ENCODE measurements around the gene SART1.

The SART1 gene

GRCh38 chr11:65965986-65966762 lies 4.6 kb downstream of the SART1 start:
- DNase-seq (ENCODE audit: low read depth) = no peak
- TF ChIP-seq CTCF (conservative IDR thresholded peaks at IDR 0.05; ENCODE audit: low read depth, low read length) = no peak
- H3K4me3 ChIP-seq (ENCODE audit: low read depth, low read length) = no peak overlapping the region

- no peak for TF ChIP-seq CTCF (conservative IDR thresholded peaks at IDR 0.05; ENCODE audit: low read depth, low read length)
- DNase-seq (ENCODE audit: low read depth) = no peak
- no peak overlapping the region for H3K4me3 ChIP-seq (ENCODE audit: low read depth, low read length)
These were observed 5.9 kb downstream of the SART1 start for GRCh38 chr11:65967329-65967934.

GRCh38 chr11:65968600-65969482 lies 7.3 kb downstream of the SART1 start:
- peak; percentile 23 for TF ChIP-seq CTCF (conservative IDR thresholded peaks at IDR 0.05; ENCODE audit: low read depth, low read length)
- H3K4me3 ChIP-seq (ENCODE audit: low read depth, low read length) = no peak overlapping the region
- DNase-seq (ENCODE audit: low read depth) = no peak

GRCh38 chr11:65972116-65972515 lies 10.6 kb downstream of the SART1 start:
- no peak overlapping the region for H3K4me3 ChIP-seq (ENCODE audit: low read depth, low read length)
- no peak for DNase-seq (ENCODE audit: low read depth)
- TF ChIP-seq CTCF (conservative IDR thresholded peaks at IDR 0.05; ENCODE audit: low read depth, low read length) = no peak

GRCh38 chr11:65973439-65974110 lies 12.0 kb downstream of the SART1 start:
- no peak overlapping the region for H3K4me3 ChIP-seq (ENCODE audit: low read depth, low read length)
- DNase-seq (ENCODE audit: low read depth) = no peak
- no peak for TF ChIP-seq CTCF (conservative IDR thresholded peaks at IDR 0.05; ENCODE audit: low read depth, low read length)

- no peak for TF ChIP-seq CTCF (conservative IDR thresholded peaks at IDR 0.05; ENCODE audit: low read depth, low read length)
- H3K4me3 ChIP-seq (ENCODE audit: low read depth, low read length) = no peak overlapping the region
- no peak for DNase-seq (ENCODE audit: low read depth)
These were observed 14.2 kb downstream of the SART1 start for GRCh38 chr11:65975771-65976170.
